ENCODE results near the gene KLHL28. TPM values are rescaled to one million over a fixed set of nuclear protein-coding genes. Genes with fewer than 3 reads are reported as not detected.

The KLHL28 gene
- total RNA-seq, 2 experiments from 2014 or later = 9.7 to 11.0 TPM

DNA sequence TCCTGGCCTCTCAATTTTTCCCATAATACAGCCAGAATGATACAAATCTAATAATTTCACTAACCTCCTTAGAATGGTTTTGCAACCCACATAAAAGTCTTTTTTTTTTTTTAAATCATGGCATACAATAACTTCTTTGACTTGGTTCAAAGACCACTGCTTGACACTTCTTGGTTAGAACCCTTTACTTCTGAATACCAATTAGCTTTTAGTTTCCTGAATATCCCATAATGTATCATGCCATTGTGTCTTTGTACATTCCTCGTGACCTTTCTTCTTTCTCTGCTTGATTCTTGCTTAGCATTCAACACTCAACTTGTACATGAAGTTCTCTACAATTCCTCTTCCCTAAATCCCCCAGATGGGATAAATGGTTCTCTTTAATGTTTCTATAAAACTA is 19.3 kb downstream of the KLHL28 start:
- Mint-ChIP-seq H3K4me1 (peaks cover 15% of the 10 kb centered on the region), H3K36me3 (peaks cover 71% of the 10 kb centered on the region), H3K27me3 (no peaks in the 10 kb centered on the region), H3K4me3 (no peak overlapping the region), H3K9me3 (peaks cover 9% of the 10 kb centered on the region), H3K27ac (no peak overlapping the region)
- no peak for DNase-seq

DNA sequence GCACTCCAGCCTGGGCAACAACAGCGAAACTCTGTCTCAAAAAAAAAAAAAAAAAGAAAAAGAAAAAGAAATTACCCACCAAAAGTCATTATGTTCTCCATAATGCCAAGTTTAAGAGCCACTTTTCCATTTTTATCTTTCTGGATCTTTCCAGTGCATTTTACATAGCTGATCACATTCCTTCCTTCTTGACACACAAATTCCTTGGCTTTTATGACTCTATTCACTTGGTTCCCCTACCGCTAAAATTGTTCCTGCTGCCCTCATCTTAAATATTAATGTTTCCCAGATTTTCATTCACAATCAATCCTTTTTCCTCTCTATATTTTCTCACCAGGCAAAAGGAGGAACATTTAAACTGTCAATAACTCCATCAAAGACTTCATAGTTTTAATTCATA is 20.2 kb downstream of the KLHL28 start:
- Mint-ChIP-seq H3K27me3 (no peaks in the 10 kb centered on the region), H3K27ac (no peak overlapping the region), H3K9me3 (peaks cover 5% of the 10 kb centered on the region), H3K4me1 (peaks cover 17% of the 10 kb centered on the region), H3K36me3 (peaks cover 67% of the 10 kb centered on the region), H3K4me3 (no peak overlapping the region)
- no peak for DNase-seq

DNA sequence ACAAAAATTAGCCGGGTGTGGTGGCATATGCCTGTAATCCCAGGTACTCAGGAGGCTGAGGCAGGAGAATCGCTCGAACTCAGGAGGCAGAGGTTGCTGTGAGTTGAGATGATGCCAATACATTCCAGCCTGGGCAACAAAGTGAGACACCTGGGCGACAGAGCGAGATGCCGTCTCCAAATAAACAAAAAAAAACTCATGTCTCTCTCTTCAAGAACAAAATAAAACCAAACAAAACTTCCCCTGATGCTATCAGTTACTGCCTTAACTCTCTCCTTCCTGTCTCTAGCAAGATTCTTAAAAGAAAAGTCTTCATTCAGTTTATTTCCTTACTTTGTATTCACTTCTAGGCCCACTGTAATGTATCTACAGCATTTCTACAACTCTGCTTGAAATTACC is 20.8 kb downstream of the KLHL28 start:
- no peak for DNase-seq
- Mint-ChIP-seq H3K4me1 (peaks cover 20% of the 10 kb centered on the region), H3K27ac (peak overlapping the region; percentile 43), H3K36me3 (peaks cover 72% of the 10 kb centered on the region), H3K4me3 (no peak overlapping the region), H3K9me3 (peaks cover 5% of the 10 kb centered on the region), H3K27me3 (no peaks in the 10 kb centered on the region)

DNA sequence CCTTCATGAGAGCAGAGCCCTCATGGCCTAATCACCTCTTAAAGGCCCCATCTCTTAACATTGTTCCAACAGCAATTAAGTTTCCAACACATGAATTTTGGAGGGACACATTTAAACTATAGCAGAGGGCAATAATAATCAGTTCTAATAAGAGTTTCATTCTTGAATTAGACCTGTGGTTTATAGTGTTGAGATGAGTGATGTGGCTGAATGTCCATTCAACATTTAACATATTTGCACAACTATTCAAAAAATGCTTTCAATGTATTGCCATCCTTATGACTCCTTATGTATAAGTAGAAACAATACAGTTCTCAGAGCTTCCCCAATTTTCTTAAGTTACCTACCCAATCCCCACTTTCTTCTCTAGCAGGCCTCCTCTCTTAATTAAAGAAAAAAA is 21.5 kb downstream of the KLHL28 start:
- H3K4me1 Mint-ChIP-seq = peaks cover 20% of the 10 kb centered on the region
- no peak for DNase-seq
- no peak overlapping the region for H3K4me3 Mint-ChIP-seq
- H3K9me3 Mint-ChIP-seq = peaks cover 5% of the 10 kb centered on the region
- no peak overlapping the region for H3K27ac Mint-ChIP-seq
- no peaks in the 10 kb centered on the region for H3K27me3 Mint-ChIP-seq
- H3K36me3 Mint-ChIP-seq = peaks cover 67% of the 10 kb centered on the region

DNA sequence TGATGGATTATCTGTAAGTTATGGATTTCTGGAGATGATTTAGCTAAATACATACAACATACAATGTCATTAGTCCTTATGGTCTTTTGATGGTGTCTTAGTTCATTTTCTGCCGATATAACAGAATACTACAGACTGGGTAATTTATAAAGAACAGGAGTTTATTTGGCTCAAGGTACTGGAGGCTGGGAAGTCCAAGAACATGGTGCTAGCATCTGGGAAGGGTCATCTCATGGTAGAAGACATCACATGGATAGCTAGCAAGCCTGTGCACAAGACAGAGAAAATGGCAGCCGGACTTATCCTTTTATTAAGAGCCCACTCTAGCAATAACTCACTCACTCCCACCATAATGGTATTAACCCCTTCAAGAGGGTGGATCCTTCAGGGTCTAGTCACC is 24.2 kb downstream of the KLHL28 start:
- H3K4me1 Mint-ChIP-seq = peaks cover 18% of the 10 kb centered on the region
- H3K27me3 Mint-ChIP-seq = no peaks in the 10 kb centered on the region
- H3K27ac Mint-ChIP-seq = no peak overlapping the region
- peaks cover 63% of the 10 kb centered on the region for H3K36me3 Mint-ChIP-seq
- DNase-seq = no peak
- no peak overlapping the region for H3K4me3 Mint-ChIP-seq
- peaks cover 5% of the 10 kb centered on the region for H3K9me3 Mint-ChIP-seq

DNA sequence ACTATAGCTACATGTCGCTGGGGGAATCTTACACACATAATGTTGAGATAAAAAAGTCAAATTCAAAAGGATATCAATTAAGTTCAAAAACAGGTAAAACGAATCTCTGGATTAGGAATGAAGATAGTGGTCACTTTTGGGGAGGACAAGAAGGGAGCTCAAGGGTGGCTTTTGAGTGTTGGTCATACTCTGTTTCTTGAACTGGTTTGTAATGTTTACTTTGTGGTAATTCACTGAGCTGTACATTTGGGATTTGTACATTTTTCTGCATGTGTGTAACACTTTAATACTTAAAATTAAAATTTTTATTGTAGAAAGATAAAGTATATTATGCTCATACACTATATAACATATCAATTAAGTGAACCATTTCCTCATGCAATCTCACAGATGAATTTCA is 26.6 kb downstream of the KLHL28 start:
- Mint-ChIP-seq H3K27me3 (no peaks in the 10 kb centered on the region), H3K4me3 (no peak overlapping the region), H3K9me3 (peaks cover 3% of the 10 kb centered on the region), H3K4me1 (peaks cover 17% of the 10 kb centered on the region), H3K36me3 (peaks cover 46% of the 10 kb centered on the region), H3K27ac (no peak overlapping the region)
- no peak for DNase-seq

DNA sequence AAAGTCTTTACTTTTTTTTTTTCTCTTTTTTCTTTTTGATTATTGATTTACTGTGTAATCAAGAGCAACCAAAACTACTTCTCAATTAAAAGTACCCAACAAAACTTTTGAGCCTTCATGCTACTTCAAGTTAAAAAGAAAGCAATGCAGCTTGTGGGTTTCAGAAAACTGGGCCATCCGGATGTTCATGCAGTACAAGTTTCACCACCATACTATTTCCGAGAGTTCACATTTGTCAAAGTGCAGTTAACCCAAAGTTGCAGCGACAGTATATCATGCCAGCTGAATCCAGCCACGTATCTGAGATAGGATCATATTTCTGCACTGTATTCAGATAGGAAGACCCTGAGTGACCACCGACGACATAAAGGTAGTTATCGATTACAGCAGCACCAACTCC is 33.0 kb downstream of the KLHL28 start:
- peaks cover 3% of the 10 kb centered on the region for H3K36me3 Mint-ChIP-seq
- DNase-seq = no peak
- no peak overlapping the region for H3K4me3 Mint-ChIP-seq
- H3K4me1 Mint-ChIP-seq = peaks cover 7% of the 10 kb centered on the region
- H3K27me3 Mint-ChIP-seq = no peaks in the 10 kb centered on the region
- H3K27ac Mint-ChIP-seq = no peak overlapping the region
- H3K9me3 Mint-ChIP-seq = no peaks in the 10 kb centered on the region

DNA sequence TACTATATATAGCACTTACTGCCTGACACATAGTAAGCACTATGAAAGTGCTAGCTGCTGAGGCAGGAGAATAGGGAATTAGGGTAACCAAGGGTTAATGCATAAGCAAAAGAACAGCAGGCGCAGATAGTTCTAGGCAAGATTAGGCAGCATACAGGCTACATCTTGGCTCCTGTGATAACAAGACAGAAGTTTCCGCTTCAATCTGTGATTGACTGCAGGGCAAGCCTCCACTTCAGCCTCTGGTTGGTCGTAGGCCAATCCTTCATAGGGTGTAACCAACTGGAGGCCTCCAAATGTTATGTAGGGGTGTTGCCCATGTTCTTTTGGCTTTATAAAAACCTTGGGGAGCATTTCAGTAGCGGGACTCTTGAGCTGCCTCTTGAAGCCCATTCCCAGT is 46.9 kb downstream of the KLHL28 start:
- H3K4me3 Mint-ChIP-seq = no peak overlapping the region
- H3K27me3 Mint-ChIP-seq = peaks cover 35% of the 10 kb centered on the region
- H3K4me1 Mint-ChIP-seq = peaks cover 5% of the 10 kb centered on the region

DNA sequence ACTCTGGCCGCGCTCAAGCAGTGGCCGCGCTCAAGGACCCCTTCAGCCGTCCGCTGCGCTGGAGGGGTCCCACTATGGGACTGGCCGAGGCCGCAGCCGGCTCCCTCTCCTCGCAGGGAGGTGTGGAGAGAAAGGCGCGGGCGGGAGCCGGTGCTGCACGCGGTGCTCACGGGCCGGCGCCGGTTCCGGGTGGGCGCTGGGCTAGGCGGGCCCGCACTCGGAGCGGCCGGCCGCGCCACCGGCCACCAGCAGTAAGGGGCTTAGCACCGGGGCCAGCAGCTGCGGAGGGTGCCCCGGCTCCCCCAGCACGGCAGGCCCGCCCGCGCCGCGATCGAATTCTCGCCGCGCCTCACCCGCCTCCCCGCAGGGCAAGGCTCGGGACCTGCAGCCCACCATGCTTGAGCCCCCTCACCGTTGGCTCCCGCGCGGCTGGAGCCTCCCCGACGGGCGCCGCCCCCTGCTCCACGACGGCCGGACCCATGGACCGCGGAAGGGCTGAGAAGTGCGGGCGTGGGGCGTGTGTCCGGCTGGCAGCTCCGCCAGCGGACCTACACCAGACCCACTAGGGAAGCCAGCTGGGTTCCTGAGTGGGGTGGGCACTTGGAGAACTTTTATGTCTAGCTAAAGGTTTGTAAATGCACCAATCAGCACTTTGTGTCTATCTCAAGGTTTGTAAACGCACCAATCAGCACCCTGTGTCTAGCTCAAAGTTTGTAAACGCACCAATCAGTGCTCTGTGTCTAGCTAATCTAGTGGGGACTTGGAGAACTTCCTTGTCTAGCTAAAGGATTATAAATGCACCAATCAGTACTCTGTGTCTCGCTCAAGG is 49.5 kb downstream of the KLHL28 start:
- Mint-ChIP-seq H3K9me3 (peaks cover 2% of the 10 kb centered on the region), H3K27me3 (peaks cover 50% of the 10 kb centered on the region), H3K4me3 (peak overlapping the region; percentile 43), H3K4me1 (peaks cover 5% of the 10 kb centered on the region), H3K27ac (no peak overlapping the region), H3K36me3 (no peaks in the 10 kb centered on the region)
- DNase-seq = peak; percentile 11

More for the DNA sequence above, 46.9 kb downstream of the KLHL28 start:
- no peak overlapping the region for H3K27ac Mint-ChIP-seq
- H3K9me3 Mint-ChIP-seq = peaks cover 2% of the 10 kb centered on the region
- no peak for DNase-seq
- H3K36me3 Mint-ChIP-seq = no peaks in the 10 kb centered on the region

DNA sequence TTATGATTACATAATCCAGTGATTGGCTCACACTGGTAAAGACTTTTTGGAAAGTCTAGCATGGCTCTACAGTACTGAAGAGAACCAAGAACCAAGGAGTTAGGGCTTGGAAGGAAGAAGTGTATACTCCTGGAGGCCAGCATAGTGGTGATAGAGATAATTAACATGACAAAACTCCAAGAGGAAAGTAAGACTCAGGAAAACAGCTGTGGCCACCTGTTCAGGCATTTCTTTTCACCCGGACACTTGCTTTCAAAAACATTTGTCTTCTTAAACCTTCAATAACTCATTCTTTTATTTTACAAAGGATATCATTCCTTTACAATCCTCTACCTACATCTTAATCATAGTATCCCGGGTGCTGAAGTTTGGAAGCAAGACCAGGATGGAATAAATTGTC is 50.9 kb downstream of the KLHL28 start:
- Mint-ChIP-seq H3K36me3 (no peaks in the 10 kb centered on the region), H3K27ac (no peak overlapping the region), H3K4me3 (no peak overlapping the region), H3K4me1 (peaks cover 5% of the 10 kb centered on the region), H3K27me3 (peaks cover 50% of the 10 kb centered on the region), H3K9me3 (peaks cover 2% of the 10 kb centered on the region)
- DNase-seq = no peak

DNA sequence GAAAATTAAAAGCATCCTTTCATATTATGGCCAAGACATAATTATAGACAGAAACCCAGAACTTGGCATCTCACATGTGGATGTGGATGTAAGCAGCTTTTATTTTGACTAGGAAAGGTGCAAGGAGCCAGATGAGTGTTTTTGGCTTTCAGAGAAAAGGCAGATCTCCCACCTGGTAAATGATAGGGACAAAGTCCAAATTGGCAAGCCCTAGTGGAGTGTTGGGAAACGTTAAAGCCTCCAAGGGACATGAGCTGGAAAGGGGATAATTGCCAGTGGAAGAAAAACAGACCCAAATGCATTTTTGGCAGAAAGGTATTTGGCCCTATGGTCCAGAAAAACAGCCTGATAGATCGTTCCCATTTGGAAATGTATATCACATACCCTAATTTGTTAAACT is 60.1 kb downstream of the KLHL28 start:
- no peaks in the 10 kb centered on the region for H3K27me3 Mint-ChIP-seq

DNA sequence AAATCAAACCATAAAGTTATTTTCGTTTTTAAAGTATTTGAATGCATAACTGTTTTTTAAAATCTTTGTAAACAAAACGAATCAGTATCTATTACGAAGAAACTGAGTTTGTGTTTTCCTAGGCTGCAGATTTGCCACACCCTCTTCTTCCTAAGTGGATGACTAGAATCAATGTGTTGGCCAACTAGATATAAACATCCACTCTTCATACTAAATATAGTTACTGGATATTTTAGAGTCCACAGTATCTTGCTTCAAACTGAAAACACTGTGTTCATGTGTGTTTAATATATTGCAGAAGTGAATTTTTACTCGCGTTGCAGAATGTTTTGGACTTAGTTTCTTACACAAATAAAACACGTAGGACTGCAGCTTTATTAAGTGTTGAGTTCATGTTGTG is 63.2 kb downstream of the KLHL28 start:
- Mint-ChIP-seq H3K4me3 (peak overlapping the region; percentile 86), H3K27ac (peak overlapping the region; percentile 63)
- DNase-seq = no peak

More for the DNA sequence above, 60.1 kb downstream of the KLHL28 start:
- peaks cover 9% of the 10 kb centered on the region for H3K4me1 Mint-ChIP-seq
- H3K36me3 Mint-ChIP-seq = no peaks in the 10 kb centered on the region
- H3K27ac Mint-ChIP-seq = no peak overlapping the region
- no peak overlapping the region for H3K4me3 Mint-ChIP-seq
- no peak for DNase-seq
- H3K9me3 Mint-ChIP-seq = no peaks in the 10 kb centered on the region

DNA sequence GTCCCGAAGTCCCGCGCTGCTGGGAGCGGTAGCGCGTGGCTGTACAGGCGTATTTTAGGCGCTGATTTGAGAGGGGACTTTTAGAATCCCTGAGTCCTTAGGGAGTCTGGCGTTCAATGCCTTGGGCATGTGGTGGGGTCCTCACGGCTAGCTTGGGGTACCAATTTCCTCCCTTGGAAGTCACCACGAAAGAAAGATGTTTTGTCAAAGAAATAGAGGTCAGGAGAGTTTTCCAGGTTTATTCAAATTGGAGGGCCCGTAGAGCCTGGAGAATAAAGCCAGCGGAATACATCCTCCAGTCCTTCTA is 63.9 kb downstream of the KLHL28 start:
- H3K9me3 Mint-ChIP-seq = no peaks in the 10 kb centered on the region
- H3K36me3 Mint-ChIP-seq = no peaks in the 10 kb centered on the region
- DNase-seq = no peak
- H3K27me3 Mint-ChIP-seq = no peaks in the 10 kb centered on the region
- H3K27ac Mint-ChIP-seq = peak overlapping the region; percentile 63
- peaks cover 9% of the 10 kb centered on the region for H3K4me1 Mint-ChIP-seq
- peak overlapping the region; percentile 86 for H3K4me3 Mint-ChIP-seq

More for the DNA sequence above, 63.2 kb downstream of the KLHL28 start:
- Mint-ChIP-seq H3K27me3 (no peaks in the 10 kb centered on the region), H3K4me1 (peaks cover 9% of the 10 kb centered on the region), H3K36me3 (no peaks in the 10 kb centered on the region), H3K9me3 (no peaks in the 10 kb centered on the region)

DNA sequence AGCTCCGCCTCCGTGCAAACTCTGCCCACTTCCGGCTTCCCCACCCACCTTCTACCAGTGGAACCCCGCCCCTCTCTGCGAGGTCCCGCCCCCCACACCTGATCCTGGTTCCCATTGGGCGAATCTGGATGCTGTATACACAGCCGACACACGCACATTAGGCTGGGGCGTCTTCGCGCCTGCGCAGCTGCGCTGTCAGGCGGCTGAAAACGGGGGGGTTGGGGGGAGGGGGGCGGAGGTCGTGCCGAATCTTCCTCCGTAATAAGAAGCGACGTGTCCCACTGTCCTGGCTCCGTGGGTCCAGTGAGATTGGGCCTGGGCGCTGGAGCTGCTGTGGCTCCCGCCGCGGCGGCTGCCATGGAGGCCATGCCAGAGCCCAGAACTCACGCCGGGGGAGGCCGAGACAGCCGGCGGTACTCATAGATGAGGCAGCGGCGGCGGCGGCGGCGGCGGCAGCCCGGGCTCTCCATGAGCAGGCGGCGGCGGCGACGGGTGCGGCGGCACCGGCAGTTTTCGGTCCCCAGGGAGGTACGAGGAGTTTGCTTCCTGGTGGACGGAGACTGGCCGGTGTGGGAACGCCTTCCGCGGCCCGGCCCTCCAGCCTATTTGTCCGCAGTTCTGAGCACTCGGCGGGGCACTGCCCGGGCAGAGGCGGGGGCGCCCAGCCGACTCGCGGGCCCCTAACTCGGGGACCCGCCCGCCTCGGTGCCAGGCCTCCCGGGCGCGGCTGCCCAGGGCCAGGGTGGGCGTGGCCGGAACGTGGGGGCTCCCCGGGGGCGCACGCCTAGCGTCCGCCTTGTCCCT is 64.5 kb downstream of the KLHL28 start:
- peak overlapping the region; percentile 88 for H3K4me3 Mint-ChIP-seq
- H3K9me3 Mint-ChIP-seq = no peaks in the 10 kb centered on the region
- peak; percentile 88 for DNase-seq
- H3K27ac Mint-ChIP-seq = peak overlapping the region; percentile 90
- peaks cover 9% of the 10 kb centered on the region for H3K4me1 Mint-ChIP-seq
- no peaks in the 10 kb centered on the region for H3K36me3 Mint-ChIP-seq
- no peaks in the 10 kb centered on the region for H3K27me3 Mint-ChIP-seq

DNA sequence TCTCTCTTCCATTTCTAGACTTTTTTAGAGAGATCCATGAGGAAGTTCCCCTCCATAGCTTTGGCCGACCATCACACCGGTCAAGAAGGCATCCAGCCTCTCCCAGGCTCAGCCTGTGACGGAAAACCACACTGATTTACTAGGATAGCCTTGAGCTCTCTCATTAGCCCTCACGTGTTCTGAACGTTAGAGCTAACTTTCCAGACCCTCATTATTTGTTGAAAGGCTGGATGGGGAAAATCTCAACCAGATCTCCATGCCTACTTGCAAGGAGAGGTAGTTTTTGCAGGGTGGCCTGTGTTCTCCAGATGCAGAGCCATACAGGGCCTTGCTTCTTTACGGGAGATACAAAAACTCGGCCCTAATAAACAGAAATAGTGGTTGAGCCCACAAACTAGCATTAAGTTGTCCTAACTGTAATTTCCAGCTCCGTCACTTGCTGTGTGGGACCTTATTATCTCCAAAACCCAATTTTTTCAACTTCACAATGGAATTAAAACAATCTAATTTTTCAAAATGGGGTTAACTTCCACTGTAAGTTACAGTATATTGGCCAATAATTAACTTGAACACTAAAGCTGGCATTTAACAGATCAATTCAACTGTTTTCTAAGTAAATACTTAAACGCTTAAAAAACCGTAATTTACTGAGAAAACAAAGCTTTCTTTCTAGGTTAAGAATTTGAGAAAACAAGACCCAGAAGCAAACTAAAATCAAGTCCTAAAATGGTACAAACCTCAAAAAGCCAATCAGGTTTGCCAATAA is 65.3 kb downstream of the KLHL28 start:
- peak overlapping the region; percentile 88 for H3K4me3 Mint-ChIP-seq
- H3K27me3 Mint-ChIP-seq = no peaks in the 10 kb centered on the region
- peak overlapping the region; percentile 90 for H3K27ac Mint-ChIP-seq
- DNase-seq = no peak
- H3K9me3 Mint-ChIP-seq = peaks cover 2% of the 10 kb centered on the region
- peaks cover 2% of the 10 kb centered on the region for H3K36me3 Mint-ChIP-seq
- peaks cover 15% of the 10 kb centered on the region for H3K4me1 Mint-ChIP-seq

Measured in activated naive CD8-positive, alpha-beta T cell treated with anti-CD3 and anti-CD28 coated beads for 36 hours (primary cell).